SHP77 (cell line): ENCODE measurements around the gene LAMP2.
A peak's percentile ranks its signal among the peaks of the same experiment; 100 is the strongest.
"Not testable (repeated sequence)": the region's sequence is repeated elsewhere in the genome, so short reads cannot be mapped to it uniquely, and the experiment has no call there.

Experiments used
- DNase-seq, 2 experiments: peaks; one replicate each; lab custom pipeline; 2025; lab: John Stamatoyannopoulos, UW

Gene LAMP2

GRCh38 chrX:120468825-120469525 is at the start of gene LAMP2:
TSS of gene LAMP2 (minus strand) at chrX:120469296. CDS start at chrX:120469169, 127 bp downstream.
- DNase-seq: peak; percentile 58 to 75

GRCh38 chrX:120517936-120518335 is 48.8 kb upstream of the LAMP2 start:
- no peak for DNase-seq

GRCh38 chrX:120514236-120514635 is 45.1 kb upstream of the LAMP2 start:
- DNase-seq: no peak

GRCh38 chrX:120512627-120513026 is 43.5 kb upstream of the LAMP2 start:
- no peak for DNase-seq

- no peak for DNase-seq
These were observed 43.1 kb upstream of the LAMP2 start for GRCh38 chrX:120512222-120512621.

- no peak for DNase-seq
These were observed 35.5 kb upstream of the LAMP2 start for GRCh38 chrX:120504569-120504968.

- DNase-seq: no peak
These were observed 30.4 kb upstream of the LAMP2 start for GRCh38 chrX:120499301-120500072.

- not testable (repeated sequence) for DNase-seq
These were observed 21.0 kb upstream of the LAMP2 start for GRCh38 chrX:120490119-120490518.

DNA sequence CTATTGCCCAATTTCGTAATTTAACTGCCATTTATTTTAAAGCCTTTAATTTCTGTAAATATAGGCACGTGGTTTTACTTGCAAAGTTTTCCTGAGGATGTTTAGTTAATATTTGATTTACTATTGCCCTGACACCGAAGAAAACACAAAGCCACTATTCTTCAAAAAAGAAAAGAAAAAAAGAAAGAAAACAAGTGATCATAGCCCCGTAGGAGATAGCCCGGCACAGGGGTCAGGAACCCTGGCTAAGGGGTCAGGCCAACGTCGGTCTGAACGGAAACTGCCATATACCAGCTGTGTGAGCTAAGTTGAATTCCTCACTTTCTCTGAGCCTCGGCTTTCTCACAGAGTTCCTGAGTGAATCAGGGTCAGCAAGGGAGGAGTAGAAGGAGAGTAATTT is 17.7 kb upstream of the LAMP2 start:
- no peak for DNase-seq

GRCh38 chrX:120485638-120486520 is 16.8 kb upstream of the LAMP2 start:
- peak; percentile 71 to 77 for DNase-seq

GRCh38 chrX:120485315-120485637 is 16.2 kb upstream of the LAMP2 start:
- no peak for DNase-seq

DNA sequence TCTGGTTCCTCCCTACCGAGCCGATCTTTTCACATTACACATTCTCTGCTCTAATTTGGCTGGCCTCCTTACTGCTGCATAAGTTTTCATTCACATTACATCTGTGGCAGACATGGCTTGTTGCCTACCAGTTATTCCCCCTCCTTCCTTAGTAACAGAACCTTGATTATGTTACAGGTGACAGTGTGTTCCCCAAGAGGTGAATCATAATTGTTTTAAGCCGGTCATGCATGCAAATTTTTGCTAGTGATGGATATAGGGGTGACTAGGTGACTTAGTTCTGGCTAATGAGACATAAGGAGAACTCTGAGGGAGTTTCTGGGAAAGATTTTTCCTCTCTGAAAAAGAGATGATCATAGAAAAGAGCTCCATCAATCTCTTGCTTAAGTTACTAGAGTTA is 8.4 kb upstream of the LAMP2 start:
- DNase-seq: no peak

- no peak for DNase-seq
These were observed 7.6 kb upstream of the LAMP2 start for GRCh38 chrX:120476714-120477113.

DNA sequence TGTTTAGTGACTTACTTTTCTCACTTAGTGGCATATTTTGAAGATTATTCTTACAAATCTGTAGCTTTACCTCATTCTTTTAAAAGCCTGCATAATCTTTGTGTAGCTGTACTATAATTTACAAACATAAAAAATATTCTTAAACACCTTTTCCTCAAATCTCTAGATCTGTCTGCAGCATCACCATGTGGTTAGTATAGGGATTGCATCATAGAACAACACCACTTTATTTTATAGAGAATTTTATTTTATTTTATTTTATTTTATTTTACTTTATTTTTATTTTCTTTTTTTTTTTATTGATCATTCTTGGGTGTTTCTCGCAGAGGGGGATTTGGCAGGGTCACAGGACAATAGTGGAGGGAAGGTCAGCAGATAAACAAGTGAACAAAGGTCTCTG is 6.4 kb upstream of the LAMP2 start:
- not testable (repeated sequence) for DNase-seq

- DNase-seq: no peak
These were observed 5.0 kb upstream of the LAMP2 start for GRCh38 chrX:120474085-120474484.

- DNase-seq: not testable (repeated sequence)
These were observed 561 bp upstream of the LAMP2 start for GRCh38 chrX:120469657-120470056.

DNA sequence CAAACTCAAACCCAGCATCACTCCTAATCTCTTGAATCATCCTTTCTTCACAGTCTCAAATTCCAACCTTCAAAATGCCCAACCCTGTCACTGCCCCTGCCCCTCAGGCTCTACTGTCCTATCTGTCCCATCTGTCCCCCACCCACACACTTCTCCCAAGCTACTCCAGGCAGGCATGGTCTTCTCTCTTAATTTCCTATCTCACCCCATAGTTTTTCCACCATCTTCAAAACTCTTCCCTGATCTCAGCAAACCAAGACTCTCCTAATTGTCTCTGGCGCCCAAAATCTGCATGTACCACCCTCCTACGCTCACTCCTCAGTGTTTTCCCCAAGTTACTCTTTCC is 644 bp downstream of the LAMP2 start:
- DNase-seq: no peak

DNA sequence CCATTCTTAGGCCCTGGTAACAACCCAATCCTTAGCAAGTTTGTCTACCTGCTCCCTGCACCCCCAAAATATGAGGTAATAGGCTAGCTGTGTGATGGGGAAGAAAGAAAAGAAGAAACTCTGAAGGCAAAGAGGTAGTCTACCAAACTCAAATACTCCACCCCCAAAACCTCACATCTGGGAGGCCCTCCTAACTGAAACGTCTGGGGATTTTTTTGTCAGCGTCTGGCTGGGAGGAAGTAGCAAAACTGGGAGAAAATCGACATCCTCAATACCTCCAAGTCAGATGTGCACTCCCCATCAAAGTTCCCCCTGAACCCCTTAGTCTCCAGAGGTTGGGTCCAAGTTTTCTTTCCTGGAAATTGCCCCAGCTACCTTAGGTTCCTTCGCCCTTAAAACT is 1.0 kb downstream of the LAMP2 start:
- no peak for DNase-seq

DNA sequence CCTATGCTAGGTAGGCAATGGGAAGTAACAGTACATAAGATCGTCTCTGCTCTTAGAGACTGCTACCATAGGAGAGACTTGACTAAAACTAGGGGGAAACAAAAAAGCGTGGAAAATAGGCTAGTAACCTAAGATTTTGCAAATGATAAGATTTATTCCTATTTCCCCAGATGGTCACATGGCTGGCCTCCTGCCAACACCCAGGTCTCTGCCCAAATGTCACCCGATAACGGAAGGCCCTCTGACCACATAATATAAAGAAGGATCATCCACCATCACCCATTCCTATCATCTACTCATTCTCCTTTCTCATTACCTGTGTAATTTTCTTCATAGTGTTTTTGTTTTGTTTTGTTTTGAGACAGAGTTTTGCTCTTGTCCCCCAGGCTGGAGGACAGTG is 4.7 kb downstream of the LAMP2 start:
- no peak for DNase-seq

- no peak for DNase-seq
These were observed 5.9 kb downstream of the LAMP2 start for GRCh38 chrX:120463241-120463640.

GRCh38 chrX:120462370-120462769 is 6.7 kb downstream of the LAMP2 start:
- DNase-seq: no peak

GRCh38 chrX:120459309-120459708 is 9.8 kb downstream of the LAMP2 start:
- DNase-seq: no peak

DNA sequence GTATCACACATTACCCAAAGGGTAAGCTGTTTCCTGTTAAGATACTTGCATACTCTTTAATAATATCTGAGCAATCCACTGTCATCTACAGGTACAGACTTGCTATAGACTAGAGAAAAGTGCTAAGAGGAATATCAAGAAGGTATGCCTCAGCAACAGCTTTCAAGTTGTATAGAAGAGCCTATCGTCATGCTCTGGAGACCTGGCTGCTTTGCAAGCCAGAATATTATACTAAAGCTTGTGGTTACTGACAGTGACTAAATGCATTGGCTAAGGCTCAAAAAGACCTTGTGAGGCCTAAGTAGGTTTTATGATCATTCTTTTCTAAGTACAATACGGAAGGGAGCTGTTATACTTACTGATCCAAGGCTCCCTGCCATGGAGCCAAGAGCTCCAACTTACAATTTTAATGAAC is 11.3 kb downstream of the LAMP2 start:
- no peak for DNase-seq
